Epithelial cell of esophagus (primary cell): ENCODE data around the gene PIK3CA.
A peak's percentile ranks its signal among the peaks of the same experiment; 100 is the strongest.

ENCODE experiments used
- DNase-seq: peaks from one replicate; pipeline ENCODE4 v3.0.0; 2010; ENCODE audit warnings: low read depth
- H3K4me3 ChIP-seq: 2 replicates; pipeline ENCODE4 v1.5.1; 2011; ENCODE audit warnings: mild to moderate bottlenecking, low read length, control low read depth
- TF ChIP-seq, protein P1 (sequence below): IDR thresholded peaks from 2 replicates; pipeline ENCODE4 v1.5.1; 2011; ENCODE audit warnings: low read depth, mild to moderate bottlenecking, low read length, control low read depth, inconsistent platforms; ENCODE audit not compliant: insufficient read depth; ENCODE audit errors: missing control alignments

PIK3CA gene

DNA sequence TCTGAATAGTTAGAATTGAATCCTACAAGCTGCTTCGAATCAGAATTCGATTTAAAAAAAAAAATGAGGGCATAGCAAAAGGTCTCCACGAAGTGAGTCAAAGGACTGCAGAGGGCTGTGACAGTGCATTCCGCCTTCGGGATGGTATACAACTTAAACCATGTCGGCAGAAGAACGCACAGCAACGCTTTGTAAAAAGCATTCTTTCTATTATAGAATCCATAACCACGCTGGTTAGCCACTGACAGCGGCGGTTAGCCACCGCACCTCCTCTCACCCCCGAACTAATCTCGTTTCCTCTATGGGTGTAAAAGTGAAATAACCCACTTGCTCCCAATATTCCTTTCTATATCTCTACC is 664 bp upstream of the PIK3CA start:
- no peak for DNase-seq
- peak overlapping the region; percentile 93 for H3K4me3 ChIP-seq
- TF ChIP-seq, protein P1, sequence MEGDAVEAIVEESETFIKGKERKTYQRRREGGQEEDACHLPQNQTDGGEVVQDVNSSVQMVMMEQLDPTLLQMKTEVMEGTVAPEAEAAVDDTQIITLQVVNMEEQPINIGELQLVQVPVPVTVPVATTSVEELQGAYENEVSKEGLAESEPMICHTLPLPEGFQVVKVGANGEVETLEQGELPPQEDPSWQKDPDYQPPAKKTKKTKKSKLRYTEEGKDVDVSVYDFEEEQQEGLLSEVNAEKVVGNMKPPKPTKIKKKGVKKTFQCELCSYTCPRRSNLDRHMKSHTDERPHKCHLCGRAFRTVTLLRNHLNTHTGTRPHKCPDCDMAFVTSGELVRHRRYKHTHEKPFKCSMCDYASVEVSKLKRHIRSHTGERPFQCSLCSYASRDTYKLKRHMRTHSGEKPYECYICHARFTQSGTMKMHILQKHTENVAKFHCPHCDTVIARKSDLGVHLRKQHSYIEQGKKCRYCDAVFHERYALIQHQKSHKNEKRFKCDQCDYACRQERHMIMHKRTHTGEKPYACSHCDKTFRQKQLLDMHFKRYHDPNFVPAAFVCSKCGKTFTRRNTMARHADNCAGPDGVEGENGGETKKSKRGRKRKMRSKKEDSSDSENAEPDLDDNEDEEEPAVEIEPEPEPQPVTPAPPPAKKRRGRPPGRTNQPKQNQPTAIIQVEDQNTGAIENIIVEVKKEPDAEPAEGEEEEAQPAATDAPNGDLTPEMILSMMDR: no peak

DNA sequence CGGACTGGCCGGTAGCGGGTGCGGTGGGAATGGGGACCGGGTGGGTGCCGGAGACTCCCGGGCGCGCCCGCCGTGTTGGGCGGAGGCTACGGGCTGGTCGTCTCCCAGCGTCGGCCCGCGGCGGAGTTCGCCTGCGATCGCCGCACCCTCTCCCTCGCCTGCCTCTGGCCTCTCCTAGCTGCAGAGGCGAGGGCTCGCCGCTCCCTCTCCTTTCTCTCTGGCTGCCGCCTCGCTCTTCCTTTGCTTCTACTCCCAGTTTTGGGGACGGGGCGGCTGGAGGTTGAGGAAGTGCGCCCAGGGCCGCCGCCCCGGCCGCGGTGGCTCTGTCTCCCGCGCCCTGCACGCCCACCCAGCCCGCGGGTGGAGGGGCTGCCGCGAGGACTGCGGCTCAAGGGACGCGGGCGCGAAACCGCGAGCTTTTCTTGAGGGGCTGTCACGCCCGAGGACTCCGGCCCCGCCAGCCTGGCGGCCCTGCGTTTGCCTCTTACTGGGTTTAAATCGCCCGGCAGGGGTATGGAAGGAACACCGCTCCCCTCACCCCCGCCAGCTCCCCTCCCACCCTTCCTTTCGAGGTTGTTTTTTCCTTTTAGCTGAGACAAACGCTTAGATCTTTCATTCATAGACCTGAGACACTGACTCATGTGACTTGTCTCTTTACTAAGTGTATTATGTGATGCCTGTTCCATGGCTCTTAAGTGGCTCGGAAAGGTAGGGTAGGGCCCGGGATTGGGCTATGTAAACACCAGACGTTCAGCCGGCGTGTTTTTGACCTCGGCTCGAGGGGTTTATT is 654 bp downstream of the PIK3CA start:
- DNase-seq: peak; percentile 69
- TF ChIP-seq, protein P1: no peak
- H3K4me3 ChIP-seq: peak overlapping the region; percentile 93

GRCh38 chr3:179149406-179149867 is 1.3 kb downstream of the PIK3CA start:
- H3K4me3 ChIP-seq: peak overlapping the region; percentile 93
- peak; percentile 60 for DNase-seq

DNA sequence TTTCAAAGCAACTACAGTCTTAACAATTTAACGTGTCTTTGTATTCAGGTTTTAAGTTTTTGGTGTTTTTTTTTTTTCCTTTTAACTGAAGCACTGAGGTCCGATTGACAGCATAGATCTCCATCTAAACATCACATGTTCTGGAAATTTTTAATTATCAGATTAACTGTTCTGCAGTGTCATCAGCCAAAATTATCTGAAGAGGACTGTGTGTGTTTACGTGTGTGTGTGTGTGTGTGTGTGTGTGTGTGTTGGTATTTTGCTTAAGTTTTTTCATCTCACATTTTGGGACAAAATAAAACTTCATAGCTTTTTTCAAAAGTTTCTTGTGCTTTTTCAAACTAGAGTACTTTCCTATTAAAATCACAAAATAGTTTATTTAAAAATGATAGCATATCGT is 1.8 kb downstream of the PIK3CA start:
- TF ChIP-seq, protein P1: no peak
- H3K4me3 ChIP-seq: peak overlapping the region; percentile 93
- DNase-seq: no peak

More at GRCh38 chr3:179149406-179149867, 1.3 kb downstream of the PIK3CA start:
- TF ChIP-seq, protein P1: no peak

DNA sequence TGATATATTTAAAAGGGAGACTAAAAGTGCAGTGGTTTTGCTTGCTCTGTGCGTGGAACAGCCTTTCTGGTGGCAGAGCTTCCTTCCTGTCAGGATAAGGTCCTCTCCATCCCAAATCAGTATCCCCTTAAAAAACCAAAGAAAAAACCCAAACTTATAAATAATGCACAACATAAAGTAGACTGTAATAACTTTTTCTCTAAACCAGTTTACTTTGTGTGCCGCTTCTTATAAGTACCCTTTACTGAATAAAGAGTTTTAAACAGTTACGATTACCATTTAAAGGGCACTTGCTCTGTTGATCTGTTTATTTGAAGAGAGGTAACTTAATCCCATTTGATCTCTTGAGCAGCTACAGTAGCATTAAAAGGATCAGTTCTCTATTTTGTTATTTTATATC is 2.5 kb downstream of the PIK3CA start:
- no peak overlapping the region for H3K4me3 ChIP-seq
- no peak for DNase-seq
- TF ChIP-seq, protein P1: no peak

DNA sequence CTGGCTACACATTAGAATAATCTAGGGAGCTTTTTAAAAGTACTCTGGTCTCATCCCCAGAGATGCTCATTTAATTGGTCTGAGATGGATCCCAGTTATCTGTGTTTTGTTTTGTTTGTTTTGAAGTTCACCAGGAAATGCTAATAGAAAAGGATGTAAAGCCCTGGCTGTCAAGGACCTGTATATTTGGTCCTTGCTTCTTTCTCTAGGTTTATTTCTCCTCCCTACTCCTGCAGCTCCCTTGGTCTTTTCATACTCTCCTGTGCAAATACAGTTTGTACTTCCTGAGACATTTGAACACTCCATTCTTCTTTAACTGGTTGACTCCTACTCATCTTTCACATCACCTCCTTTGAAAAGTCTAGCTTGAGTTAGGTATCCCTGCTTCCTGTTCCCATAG is 3.3 kb downstream of the PIK3CA start:
- H3K4me3 ChIP-seq: no peak overlapping the region
- TF ChIP-seq, protein P1: no peak
- no peak for DNase-seq

- no peak for DNase-seq
- TF ChIP-seq, protein P1: no peak
- no peak overlapping the region for H3K4me3 ChIP-seq
Observed at GRCh38 chr3:179156170-179156569, 8.0 kb downstream of the PIK3CA start.
